ENCODE results near the gene PNRC1. TPM values are rescaled to one million over a fixed set of nuclear protein-coding genes. Genes with fewer than 3 reads are reported as not detected.

PNRC1 gene
- total RNA-seq, 1 donor from 2014 or later = 93.2 TPM

- Histone ChIP-seq H3K9me3 (ENCODE audit: insufficient read depth, low read depth, low read length) (peaks cover 3% of the 10 kb centered on the region), H3K79me2 (ENCODE audit: insufficient read depth, low read length) (no peaks in the 10 kb centered on the region), H3K4me2 (ENCODE audit: low read length) (no peak overlapping the region), H3K27me3 (ENCODE audit: insufficient read depth, low read length) (no peaks in the 10 kb centered on the region), H3K9ac (ENCODE audit: low read length) (no peak overlapping the region), H4K20me1 (ENCODE audit: insufficient read depth, low read length) (no peaks in the 10 kb centered on the region), H3K36me3 (ENCODE audit: insufficient read depth, low read length) (no peaks in the 10 kb centered on the region), H3K4me3 (ENCODE audit: insufficient read depth, low read depth, low read length) (no peak overlapping the region), H3K27ac (ENCODE audit: low read depth, low read length) (no peak overlapping the region), H3K4me1 (ENCODE audit: insufficient read depth, low read length) (no peaks in the 10 kb centered on the region), H2AFZ (ENCODE audit: low read depth, low read length) (no peak overlapping the region)
- FAIRE-seq (no peak), DNase-seq (ENCODE audit: low read depth) (no peak)
- Mint-ChIP-seq H3K27ac (ENCODE audit: unreplicated experiment) (no peak overlapping the region), H3K27me3 (ENCODE audit: low read depth, unreplicated experiment) (no peaks in the 10 kb centered on the region), H3K9me3 (ENCODE audit: unreplicated experiment) (peaks cover 18% of the 10 kb centered on the region), H3K36me3 (ENCODE audit: low read depth, unreplicated experiment) (peaks cover under 1% of the 10 kb centered on the region), H3K4me3 (ENCODE audit: unreplicated experiment) (no peak overlapping the region), H3K4me1 (ENCODE audit: low read depth, unreplicated experiment) (no peaks in the 10 kb centered on the region)
- TF ChIP-seq CTCF (IDR thresholded peaks at IDR 0.05; ENCODE audit: insufficient read depth, low read depth, low read length) (no peak), EZH2 (IDR thresholded peaks at IDR 0.05; ENCODE audit: insufficient read depth, low read length) (no peak)
These were observed 37.9 kb upstream of the PNRC1 start for GRCh38 chr6:89042664-89043063.

- peaks cover 5% of the 10 kb centered on the region for H3K9me3 Mint-ChIP-seq (ENCODE audit: unreplicated experiment)
- no peak overlapping the region for H3K4me3 ChIP-seq (ENCODE audit: insufficient read depth, low read depth, low read length)
- FAIRE-seq = no peak
These were observed 36.1 kb upstream of the PNRC1 start for GRCh38 chr6:89044328-89045010.

More at GRCh38 chr6:89044328-89045010, 36.1 kb upstream of the PNRC1 start:
- Mint-ChIP-seq H3K4me3 (ENCODE audit: unreplicated experiment) (no peak overlapping the region), H3K36me3 (ENCODE audit: low read depth, unreplicated experiment) (no peaks in the 10 kb centered on the region), H3K27ac (ENCODE audit: unreplicated experiment) (no peak overlapping the region), H3K27me3 (ENCODE audit: low read depth, unreplicated experiment) (no peaks in the 10 kb centered on the region), H3K4me1 (ENCODE audit: low read depth, unreplicated experiment) (no peaks in the 10 kb centered on the region)
- Histone ChIP-seq H3K79me2 (ENCODE audit: insufficient read depth, low read length) (no peaks in the 10 kb centered on the region), H3K4me2 (ENCODE audit: low read length) (no peak overlapping the region), H3K9ac (ENCODE audit: low read length) (no peak overlapping the region), H3K4me1 (ENCODE audit: insufficient read depth, low read length) (no peaks in the 10 kb centered on the region), H4K20me1 (ENCODE audit: insufficient read depth, low read length) (no peaks in the 10 kb centered on the region), H3K27me3 (ENCODE audit: insufficient read depth, low read length) (no peaks in the 10 kb centered on the region), H3K36me3 (ENCODE audit: insufficient read depth, low read length) (no peaks in the 10 kb centered on the region), H3K27ac (ENCODE audit: low read depth, low read length) (no peak overlapping the region), H3K9me3 (ENCODE audit: insufficient read depth, low read depth, low read length) (no peaks in the 10 kb centered on the region), H2AFZ (ENCODE audit: low read depth, low read length) (no peak overlapping the region)
- TF ChIP-seq EZH2 (IDR thresholded peaks at IDR 0.05; ENCODE audit: insufficient read depth, low read length) = no peak
- no peak for TF ChIP-seq CTCF (IDR thresholded peaks at IDR 0.05; ENCODE audit: insufficient read depth, low read depth, low read length)
- DNase-seq (ENCODE audit: low read depth) = no peak

Measured in astrocyte (in vitro differentiated cells and primary cell).